ENCODE measurements around the gene ZNF143.

The ZNF143 gene

DNA sequence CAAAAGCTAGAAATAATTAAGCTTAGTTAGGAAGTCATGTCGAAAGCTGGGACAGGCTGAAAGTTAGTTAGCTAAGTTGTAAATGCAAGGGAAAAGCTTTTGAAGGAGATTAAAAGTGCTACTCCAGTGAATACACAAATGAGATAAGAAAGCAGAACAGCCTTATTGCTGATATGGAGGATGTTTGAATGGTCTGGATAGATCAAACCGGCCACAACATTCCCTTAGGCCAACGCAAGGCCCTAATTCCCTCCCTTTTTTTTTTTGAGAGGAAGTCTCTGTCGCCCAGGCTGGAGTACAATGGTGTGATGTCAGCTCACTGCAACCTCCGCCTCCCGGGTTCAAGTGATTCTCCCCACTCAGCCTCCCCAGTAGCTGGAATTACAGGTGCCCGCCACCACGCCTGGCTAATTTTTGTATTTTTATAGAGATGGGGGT is 89.4 kb downstream of the ZNF143 start:
- no peak for DNase-seq

- no peak for DNase-seq
These were observed 100.6 kb downstream of the ZNF143 start for GRCh38 chr11:9561279-9561982.

DNA sequence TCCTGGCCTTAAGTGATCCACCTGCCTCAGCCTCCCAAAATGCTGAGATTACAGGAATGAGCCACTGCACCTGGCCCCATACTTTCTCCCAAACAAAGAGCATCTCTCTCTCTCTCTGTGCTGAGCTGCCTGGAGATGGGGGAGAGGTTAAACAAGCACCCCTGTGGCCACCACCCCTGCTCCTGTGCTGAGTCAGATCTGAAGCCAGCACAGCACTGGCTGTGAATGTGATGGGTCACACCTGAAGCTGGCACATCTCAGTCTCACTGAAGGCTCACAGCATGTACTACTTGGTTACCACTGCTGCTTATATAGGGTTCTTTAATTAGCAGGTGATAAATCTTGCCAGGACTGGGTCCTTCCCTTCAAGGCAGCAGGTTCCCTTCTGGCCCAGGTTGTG is 101.9 kb downstream of the ZNF143 start:
- no peak for DNase-seq

DNA sequence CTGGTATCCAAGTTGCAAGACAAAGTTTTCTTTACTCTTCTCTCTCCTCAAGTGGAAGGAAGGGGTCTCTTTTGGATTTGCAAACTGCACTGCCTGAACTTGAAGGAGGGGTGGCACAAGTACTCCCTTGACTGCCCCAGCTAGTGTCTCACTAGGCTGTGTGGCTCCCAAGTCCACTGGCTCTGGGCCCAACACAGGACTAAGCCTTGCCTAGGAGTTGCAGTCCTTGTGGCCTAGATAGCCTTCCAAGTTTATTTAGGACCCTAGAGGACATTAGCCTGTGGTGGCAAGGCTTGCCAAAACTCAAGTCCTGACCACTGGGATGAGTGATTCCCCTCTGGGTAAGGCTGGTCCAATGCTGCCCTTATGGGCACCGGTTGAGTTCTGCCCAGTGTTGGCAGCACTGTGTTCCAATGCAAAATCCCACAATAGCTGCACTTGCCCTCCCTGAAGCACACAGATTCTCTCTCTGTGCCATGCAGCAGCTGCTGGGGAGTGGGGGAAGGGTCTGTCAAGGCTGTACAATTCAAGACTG is 102.5 kb downstream of the ZNF143 start:
- no peak for DNase-seq

- DNase-seq, result no peak
These were observed 105.2 kb downstream of the ZNF143 start for GRCh38 chr11:9565822-9566560.

DNA sequence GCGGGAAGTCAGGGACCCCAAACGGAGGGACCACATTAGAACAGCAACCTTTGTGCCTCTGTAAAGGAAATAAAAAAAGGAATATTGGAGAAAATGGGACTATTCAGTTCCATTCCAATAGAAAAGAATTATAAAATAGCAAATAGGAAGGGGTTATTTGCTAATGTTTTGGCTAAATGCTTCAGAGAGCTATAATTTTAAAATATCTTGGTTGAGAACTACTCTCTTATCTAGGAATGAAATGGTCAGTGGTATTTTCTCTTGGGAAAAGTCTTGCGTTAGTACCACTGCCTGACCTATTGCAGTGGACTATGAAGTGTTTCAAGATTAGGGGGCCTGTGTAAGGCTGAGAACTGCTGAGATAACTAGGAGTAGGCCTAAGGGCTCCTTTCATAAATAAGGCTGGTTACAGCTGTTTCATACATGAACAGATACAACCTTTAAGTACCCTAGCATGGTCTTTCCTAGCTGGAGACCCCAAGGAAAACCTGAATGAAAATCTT is 105.8 kb downstream of the ZNF143 start:
- DNase-seq, result no peak

DNA sequence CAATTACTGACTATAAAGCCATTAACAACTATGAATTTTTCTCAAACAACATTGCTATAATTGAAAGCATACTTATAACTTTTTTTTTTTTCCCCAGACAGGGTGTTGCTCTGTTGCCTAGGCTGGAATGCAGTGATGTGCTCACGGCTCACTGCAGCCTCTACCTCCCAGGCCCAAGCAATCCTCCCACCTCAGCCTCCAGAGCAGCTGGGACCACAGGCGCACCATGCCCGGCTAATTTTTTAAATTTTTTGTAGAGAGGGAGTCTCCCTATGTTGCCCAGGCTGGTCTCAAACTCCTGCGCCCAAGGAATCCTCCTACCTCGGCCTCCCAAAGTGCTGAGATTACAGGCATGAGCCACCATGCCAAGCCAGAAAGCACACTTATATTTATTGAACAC is 106.6 kb downstream of the ZNF143 start:
- DNase-seq, result no peak

DNA sequence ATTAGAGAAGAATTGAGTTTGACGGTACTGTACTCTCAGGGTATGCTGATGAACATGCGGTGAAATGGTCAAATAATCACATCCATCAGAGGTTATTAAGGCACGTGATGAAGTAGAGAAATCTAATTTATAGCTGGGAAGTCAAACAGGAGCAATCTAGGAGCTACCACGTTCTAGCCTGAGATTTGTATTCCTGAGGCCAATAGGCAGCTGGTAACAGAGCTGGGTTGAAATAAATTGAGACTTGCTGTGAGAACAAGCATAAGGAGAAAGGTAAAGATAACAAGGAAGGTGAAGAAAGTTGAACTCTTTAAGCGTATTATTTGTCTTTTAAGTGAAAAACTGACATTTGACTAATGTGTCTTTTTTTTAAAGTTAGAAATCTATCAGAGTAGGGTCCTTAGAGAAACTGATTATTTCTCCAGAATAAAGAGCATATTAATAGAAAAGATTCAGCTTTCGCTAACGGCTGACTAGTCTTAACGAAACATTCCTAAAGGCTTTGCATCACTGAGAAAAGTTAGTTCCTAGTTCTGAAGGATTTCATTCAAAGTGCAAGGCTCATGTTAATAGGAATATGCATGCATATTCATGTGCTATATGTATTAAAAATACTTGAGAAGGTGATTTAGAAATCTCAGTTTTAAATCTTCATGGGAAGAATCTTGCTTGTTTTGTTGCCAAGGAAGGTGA is 107.5 kb downstream of the ZNF143 start:
- DNase-seq, result no peak

GRCh38 chr11:9568854-9569587 is 108.2 kb downstream of the ZNF143 start:
- DNase-seq, result peak; percentile 74

- no peak for DNase-seq
These were observed 108.9 kb downstream of the ZNF143 start for GRCh38 chr11:9569588-9570164.

DNA sequence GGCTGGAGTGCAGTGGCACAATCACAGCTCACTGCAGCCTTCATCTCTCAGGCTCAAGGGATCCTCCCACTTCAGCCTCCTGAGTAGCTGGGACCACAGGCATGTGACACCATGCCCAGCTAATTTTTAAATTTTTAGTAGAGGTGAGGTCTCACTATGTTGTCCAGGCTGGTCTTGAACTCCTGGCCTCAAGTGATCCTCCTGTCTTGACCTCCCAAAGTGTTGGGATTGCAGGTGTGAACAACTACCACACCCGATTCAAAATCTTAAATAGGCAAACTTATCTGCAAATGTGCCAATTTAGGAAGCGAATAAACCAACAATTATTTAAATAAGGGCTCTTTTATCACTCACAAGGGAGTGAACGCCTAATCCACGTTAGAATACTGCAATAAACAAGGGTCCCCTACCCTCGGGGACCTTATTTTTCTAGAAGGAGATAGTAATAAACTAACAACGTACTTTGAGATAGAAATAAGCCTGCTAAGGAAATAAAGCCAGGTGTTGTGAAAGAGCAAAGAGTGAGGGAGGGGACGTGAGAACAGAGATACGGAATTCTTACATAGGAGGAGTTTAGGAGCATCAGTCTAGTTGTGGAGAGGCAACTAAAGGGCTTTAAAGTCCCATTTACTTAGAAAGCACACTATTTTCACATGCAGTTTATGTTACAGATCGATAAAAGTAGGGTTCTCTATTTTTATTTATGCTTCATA is 109.7 kb downstream of the ZNF143 start:
- DNase-seq, result no peak

GRCh38 chr11:9571071-9571762 is 110.4 kb downstream of the ZNF143 start:
- DNase-seq, result no peak

- no peak for DNase-seq
These were observed 110.9 kb downstream of the ZNF143 start for GRCh38 chr11:9571763-9572115.

GRCh38 chr11:9573052-9573774 is 112.4 kb downstream of the ZNF143 start, which contains the start of gene WEE1:
Gene WEE1 (plus strand): TSS chr11:9573670. CDS start chr11:9573934, 264 bp downstream.
- DNase-seq, result peak; percentile 92

GRCh38 chr11:9573775-9574621 is 113.2 kb downstream of the ZNF143 start:
- DNase-seq, result no peak

DNA sequence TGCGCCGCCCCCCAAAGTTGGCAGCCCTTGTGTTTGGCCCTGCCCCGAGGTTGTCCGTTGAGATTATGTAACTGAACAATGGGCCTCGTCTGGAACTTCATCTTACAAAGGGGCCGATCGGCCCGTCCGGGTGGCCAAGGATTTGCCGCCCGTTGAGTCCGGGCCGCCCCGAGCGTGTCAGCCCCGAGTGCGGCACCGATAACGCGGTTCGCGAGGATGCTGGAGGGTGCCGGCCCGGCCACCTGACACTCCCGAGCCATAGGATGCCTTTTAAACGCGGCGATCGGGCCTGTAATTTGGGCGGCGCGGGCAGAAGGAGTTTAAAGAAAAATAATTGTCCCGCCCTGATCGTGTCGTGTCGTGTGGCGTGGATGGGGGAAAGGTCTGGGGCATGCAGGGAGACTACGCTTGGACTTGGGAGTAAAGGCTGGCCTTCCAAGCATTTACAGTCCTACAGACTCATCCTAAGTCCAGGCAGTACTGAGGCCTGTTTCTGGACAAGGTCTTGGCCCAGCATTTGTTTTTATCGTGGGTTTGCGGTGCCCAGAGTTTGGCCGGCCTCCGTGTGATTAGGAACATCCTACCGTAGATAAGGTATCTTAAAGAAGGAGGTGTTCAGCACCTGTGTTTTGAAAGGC is 113.9 kb downstream of the ZNF143 start:
- DNase-seq, result no peak

- peak; percentile 44 for DNase-seq
These were observed 114.7 kb downstream of the ZNF143 start for GRCh38 chr11:9575260-9576240.
